ENCODE measurements around the gene CPT1A. TPM values are rescaled to one million over a fixed set of nuclear protein-coding genes. Genes with fewer than 3 reads are reported as not detected.

Gene CPT1A
- total RNA-seq, 4 donors from 2014 or later = 80.6 to 372 (median 118) TPM

- Histone ChIP-seq H3K4me1 (peaks cover 0 to 6% (median 0%) of the 10 kb centered on the region in 4 donors), H3K9me3 (peaks cover 0 to 9% (median 0%) of the 10 kb centered on the region in 4 donors), H3K4me3 (no peak overlapping the region), H3K36me3 (no peaks in the 10 kb centered on the region), H3K27ac (no peak overlapping the region), H3K27me3 (no peaks in the 10 kb centered on the region)
- TF ChIP-seq POLR2A (IDR thresholded peaks at IDR 0.05) (no peak), CTCF (IDR thresholded peaks at IDR 0.05) (no peak)
- no peak for DNase-seq
These were observed 25.4 kb upstream of the CPT1A start for GRCh38 chr11:68867066-68867465.

GRCh38 chr11:68865241-68865640 lies 23.5 kb upstream of the CPT1A start:
- Histone ChIP-seq H3K27me3 (no peaks in the 10 kb centered on the region), H3K4me1 (peaks cover 0 to 6% (median 0%) of the 10 kb centered on the region in 4 donors), H3K36me3 (no peaks in the 10 kb centered on the region), H3K9me3 (peaks cover 0 to 9% (median 0%) of the 10 kb centered on the region in 4 donors), H3K27ac (no peak overlapping the region), H3K4me3 (no peak overlapping the region)
- DNase-seq = no peak
- TF ChIP-seq POLR2A (IDR thresholded peaks at IDR 0.05) = no peak
- no peak for TF ChIP-seq CTCF (IDR thresholded peaks at IDR 0.05)

- no peak for TF ChIP-seq CTCF (IDR thresholded peaks at IDR 0.05)
- TF ChIP-seq POLR2A (IDR thresholded peaks at IDR 0.05) = no peak
- peaks cover 0 to 9% (median 0%) of the 10 kb centered on the region in 4 donors for H3K9me3 ChIP-seq
- no peaks in the 10 kb centered on the region for H3K36me3 ChIP-seq
- no peak for DNase-seq
- no peak overlapping the region for H3K27ac ChIP-seq
- H3K4me1 ChIP-seq = no peaks in the 10 kb centered on the region
- no peak overlapping the region for H3K4me3 ChIP-seq
- H3K27me3 ChIP-seq = no peaks in the 10 kb centered on the region
These were observed 22.0 kb upstream of the CPT1A start for GRCh38 chr11:68863553-68864265.

- Histone ChIP-seq H3K4me3 (no peak overlapping the region), H3K27me3 (no peaks in the 10 kb centered on the region), H3K36me3 (no peaks in the 10 kb centered on the region), H3K27ac (no peak overlapping the region), H3K4me1 (peaks cover 0 to 7% (median 0%) of the 10 kb centered on the region in 4 donors), H3K9me3 (peaks cover 0 to 9% (median 0%) of the 10 kb centered on the region in 4 donors)
- TF ChIP-seq CTCF (IDR thresholded peaks at IDR 0.05) (no peak), POLR2A (IDR thresholded peaks at IDR 0.05) (no peak)
- DNase-seq = no peak
These were observed 20.7 kb upstream of the CPT1A start for GRCh38 chr11:68862421-68862820.

- no peaks in the 10 kb centered on the region for H3K36me3 ChIP-seq
- DNase-seq = no peak
- peaks cover 6 to 32% (median 10%) of the 10 kb centered on the region in 4 donors for H3K4me1 ChIP-seq
- peaks cover 0 to 7% (median 0%) of the 10 kb centered on the region in 4 donors for H3K9me3 ChIP-seq
- no peak overlapping the region for H3K27ac ChIP-seq
- TF ChIP-seq POLR2A (IDR thresholded peaks at IDR 0.05) (no peak), CTCF (IDR thresholded peaks at IDR 0.05) (no peak)
- H3K27me3 ChIP-seq = no peaks in the 10 kb centered on the region
- no peak overlapping the region for H3K4me3 ChIP-seq
These were observed 17.4 kb upstream of the CPT1A start for GRCh38 chr11:68859123-68859522.

Data from Peyer's patch (tissue), 4 donors.